Stimulated activated CD8-positive, alpha-beta memory T cell treated with anti-CD3 and anti-CD28 coated beads, Interleukin-7, amount 100 ng/mL, for 4 hours (primary cell): ENCODE results near the gene PDXK.

ENCODE experiments used
- DNase-seq, 2 donors: peaks; one replicate each; pipeline ENCODE4 v3.0.0-alpha.2; 2020; ENCODE audit warnings: low read depth in 2 of 2

Gene PDXK

DNA sequence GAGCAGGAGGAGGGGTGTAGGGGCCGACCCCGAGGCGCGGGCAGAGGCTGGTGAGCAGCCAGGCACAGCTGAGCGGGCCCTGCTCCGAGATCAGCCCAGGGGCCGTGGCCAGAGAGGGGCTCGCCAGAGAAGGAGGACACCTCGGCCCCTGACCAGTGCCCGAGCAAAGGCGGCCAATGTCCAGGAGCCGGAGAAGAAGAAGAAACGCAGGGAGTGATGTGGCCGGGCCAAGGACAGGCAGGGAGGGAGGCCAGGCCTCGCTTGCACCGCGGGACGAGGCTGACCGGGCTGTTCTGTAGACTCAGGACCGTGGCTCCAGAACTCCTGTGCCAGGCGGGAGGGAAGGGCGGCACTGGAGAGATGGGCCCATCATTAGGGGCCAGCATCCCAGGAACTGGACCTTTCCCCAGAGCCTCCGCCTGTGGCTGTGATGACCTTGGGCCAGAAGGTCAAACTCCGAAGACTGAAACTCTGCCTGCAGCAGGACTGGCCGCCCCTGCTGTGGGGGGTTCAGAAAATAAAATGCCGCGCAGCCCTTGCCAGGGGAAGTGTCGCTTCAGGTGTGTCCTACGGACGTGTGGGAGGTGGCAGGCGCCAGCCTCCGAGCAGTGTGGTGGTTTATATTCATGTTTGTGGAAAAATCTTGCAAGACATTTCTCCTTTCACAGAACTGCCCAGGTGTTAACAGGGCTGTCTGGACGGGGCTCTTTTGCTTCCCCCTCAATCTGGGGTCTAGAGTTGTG is 84.8 kb downstream of the PDXK start:
- DNase-seq: no peak

DNA sequence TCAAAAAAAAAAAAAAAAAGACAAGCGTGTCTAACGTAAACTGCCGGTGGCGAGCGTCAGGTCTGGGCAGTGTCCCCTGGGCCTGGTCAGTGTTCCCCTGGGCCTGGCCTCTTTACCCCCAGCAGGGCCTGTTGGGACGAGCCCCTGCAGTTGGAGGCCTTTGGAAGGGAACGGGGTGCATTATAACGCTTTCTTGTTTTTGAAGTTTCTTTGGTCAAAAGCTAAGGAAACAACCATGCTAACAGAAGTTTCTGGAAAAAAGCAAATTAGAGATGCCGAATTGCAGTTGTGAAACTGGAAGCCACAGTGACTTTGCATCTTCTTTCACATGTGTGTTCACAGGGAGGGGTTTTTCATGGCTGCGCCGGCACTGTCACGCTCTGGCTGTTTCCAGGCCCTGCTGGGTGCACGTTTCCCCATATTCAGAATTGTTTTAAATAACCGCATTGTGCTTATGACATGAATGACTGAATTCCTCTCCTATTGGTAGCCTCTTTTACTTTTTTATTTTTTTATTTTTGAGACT is 86.4 kb downstream of the PDXK start:
- no peak for DNase-seq

DNA sequence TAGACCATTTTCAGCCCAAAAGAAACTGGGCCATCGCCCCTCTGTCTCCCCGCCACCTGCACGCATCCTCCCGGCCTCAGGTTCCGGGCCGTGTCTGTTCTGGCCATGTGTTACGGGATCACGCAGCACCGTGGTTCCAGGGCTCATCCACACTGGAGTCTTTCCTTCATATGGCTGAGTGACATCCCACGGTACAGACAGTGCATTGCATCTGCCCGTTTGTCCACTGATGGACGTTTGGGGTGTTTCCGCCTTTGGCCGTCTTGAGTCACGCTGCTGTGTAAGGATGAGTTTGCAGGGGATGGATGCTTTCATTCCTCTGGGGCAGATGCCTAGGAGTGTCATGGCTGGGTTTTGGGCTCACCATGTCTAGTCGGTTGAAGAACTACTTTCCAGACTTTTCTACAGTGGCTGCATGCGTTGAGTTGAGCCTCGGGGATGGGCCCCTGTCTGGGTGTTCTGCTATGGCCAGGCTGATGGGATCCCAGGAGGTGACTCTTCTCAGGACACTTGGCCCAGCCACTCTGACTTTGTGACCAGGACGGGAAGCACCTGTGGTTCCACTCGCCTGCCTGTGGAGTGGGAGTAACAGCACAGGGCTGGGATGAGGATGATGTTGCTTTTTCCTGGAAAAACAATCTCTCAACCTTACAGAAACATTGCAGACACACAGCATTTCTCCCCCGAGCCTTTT is 87.2 kb downstream of the PDXK start:
- no peak for DNase-seq

DNA sequence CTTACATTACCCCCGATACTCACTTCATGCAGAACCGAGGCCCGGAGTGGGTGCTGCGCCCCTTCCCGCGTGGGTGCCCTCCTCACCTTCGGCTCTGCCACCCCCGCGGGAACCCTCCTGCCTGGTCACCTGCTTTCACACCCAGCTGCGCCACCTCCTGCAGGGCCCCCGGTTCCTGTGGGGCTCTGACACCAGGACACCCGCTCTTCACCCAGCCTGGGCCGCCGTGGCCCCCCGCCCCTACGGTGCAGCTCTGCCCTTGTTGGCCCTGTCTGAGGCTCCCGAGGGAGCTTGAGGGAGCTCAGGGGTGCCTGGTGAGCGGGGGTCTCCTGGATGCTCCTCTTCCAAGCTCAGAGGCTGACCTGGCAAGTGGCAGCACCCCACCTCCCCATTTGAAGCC is 89.4 kb downstream of the PDXK start:
- DNase-seq: no peak

DNA sequence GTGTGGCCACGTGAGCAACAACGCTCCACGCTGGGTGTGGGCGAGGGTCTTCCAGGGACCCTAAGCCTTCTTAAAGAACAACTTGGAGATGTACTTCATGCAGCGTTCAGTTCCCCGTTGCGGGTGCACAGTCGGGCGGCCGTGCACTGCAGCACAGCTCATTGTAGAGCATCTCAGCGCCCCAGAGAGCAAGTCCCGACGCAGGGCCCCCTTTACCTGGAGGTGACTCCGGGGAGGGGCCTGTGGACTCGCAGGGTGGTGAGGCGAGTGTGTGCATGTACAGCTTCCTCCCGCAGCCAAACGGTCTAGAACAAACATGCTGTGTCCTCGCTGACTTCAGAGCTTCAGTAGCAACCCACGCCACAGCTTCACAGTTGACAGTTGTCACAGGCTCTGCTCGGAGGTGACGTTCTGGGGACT is 89.9 kb downstream of the PDXK start:
- no peak for DNase-seq

DNA sequence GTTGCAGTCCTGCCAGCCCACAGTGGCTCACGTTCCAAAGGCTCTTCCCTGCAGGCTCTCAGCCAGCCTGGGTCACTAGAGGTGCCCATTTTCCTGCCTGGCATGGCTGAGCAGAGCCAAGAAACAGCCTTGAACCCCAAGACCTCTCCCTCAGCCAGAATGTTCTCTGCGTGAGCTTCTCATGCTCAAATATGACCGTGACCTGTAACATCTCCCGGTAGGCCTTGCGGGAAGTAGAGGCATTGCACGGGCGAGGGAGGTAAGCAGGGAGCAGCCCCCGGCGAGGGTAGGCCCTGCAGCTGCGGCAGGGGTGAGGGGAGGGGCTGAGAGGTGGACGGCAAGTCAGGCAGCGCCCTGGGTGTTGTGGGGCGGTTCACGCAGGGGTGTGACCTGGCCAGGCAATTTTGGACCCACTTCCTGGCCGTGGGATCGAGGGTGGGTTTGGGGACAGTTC is 90.4 kb downstream of the PDXK start:
- no peak for DNase-seq

DNA sequence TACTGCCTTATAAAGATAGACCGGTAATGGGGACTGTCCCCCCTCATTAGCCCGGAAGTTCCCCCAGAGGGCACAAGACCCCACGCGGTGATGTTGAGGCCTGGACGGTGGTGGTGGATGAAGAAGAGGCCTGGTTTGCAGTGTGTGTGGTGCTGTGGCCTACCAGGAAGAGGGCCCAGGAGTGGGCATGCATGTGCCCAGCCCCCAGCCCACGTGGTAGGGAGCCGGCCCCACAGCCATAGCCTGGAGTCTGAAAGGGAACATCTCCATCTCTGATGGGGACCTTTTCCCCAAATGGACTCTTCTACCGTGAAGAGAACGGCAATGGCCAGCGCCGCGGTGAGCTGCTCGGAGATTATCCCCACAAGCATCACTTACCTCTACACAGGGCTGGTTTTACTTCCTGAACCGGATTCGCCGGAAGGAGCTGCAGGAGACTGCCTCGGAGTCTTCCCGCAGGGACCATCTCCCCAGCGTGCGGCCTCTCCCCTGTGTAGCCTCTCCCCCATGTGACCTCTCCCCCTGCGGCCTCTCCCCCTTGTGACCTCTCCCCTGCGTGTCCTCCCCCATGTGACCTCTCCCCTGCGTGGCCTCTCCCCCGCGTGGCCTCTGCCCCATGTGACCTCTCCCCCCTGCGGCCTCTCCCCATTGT is 91.0 kb downstream of the PDXK start:
- DNase-seq: no peak

DNA sequence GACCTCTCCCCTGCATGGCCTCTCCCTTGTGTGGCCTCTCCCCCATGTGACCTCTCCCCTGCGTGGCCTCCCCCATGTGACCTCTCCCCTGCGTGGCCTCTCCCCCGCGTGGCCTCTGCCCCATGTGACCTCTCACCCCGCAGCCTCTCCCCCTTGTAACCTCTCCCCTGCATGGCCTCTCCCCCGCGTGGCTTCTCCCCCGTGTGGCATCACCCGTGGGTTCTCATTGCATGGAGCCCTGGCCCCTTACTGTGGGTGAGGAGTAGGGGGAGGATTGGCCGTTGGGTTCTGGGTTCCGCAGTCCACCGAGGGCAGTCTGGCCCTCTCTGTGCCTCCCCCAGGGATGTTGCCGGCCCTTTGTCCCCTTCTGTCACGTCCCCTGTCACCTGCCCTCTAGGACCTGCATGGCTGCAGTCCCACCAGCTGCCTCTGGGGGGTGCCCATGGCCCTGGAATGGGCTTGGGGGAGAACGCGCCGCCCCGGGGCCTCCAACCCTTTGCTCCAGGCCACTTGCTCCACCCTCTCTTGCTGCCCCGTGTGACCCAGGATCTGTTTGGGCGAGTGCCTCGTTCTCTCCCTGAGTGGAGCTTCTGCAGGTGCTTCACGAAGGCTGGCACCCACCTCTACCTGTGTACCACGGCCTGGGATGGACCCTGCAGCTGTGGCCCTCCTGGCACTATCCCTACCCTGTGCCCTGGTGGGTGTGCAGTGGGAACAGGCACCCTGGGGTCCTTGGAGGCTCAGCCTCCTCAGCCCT is 91.8 kb downstream of the PDXK start:
- peak; percentile 66 to 72 for DNase-seq

DNA sequence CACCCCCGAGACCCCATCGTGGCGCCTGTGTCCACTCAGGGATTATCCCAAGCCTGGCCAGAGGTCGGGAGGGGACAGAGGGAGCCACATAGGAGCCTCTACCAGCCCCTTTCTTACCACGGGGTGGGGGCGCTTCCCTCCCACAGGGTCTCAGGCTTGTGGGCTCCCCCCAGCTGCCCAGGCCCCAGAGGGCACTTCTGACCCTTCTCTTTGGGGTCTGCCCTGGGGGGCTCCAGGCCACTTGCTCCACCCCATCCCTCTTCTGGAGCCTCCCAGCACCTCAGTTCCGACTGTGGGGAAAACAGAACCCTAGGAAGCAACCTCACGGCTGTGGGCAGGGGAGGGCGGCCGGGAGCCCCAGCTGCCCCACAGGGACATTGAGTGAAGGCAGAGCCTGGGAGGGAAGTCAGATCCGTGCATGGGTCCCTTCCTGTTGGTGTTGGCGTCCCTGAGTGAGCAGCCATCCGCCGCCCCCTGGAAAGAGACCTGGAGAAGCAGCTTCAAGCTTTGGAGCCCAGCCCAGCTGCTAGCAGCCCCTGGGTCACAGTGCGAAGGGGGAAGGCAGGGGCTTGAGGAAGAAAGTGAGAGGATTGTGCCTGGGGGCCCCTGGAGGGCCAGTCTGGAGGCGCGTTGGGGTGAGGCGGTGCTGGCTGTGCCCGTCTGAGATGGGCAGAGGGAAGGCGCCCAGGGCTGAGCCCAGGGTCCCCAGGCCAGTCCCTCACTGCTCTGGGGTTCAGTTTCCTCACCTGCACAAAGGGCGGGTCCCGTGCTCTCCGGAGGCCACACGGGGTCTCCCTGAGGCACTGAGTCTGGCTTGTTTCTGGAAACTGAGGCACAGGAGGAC is 92.6 kb downstream of the PDXK start:
- no peak for DNase-seq
